ENCODE results near the gene WDR5.
"Not testable (repeated sequence)": the region's sequence is repeated elsewhere in the genome, so short reads cannot be mapped to it uniquely, and the experiment has no call there.

WDR5 gene

DNA sequence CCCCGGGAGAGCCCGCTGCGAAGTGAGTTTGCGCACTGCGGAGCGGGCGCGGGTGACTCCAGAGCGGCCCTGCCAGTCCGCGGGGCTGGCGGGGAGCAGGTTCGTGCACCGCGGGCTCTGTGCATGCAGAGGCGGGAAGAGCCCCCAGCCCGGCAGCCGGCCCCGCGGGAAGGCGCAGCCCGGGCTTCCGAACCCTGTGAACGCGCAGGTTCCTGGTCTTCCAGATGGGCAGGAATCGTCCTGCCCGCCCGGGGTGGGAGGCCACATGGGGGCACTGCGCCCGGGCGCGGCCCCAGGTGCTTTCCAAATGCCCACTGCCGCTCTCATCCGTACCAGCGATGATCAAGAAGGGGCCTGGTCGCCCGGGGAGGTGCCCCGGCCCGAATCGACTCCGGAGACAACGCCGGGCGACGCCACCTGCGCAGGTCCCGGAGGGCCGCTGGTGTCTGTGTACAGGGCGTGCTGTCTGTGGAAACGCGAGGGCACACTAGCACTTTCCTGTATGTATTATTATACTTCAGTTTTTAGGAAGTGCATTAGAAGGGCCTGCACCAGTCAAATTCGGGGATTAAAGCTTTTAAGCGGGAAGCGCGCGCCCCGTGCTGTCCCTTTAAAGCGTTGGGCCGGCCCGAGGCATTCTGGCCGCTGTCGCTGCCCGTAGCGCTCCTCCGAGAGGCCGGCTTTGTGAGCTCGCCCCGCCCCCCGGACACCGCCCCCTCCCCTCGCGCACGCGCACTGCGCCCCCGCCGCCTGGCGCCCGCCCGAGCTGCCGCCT, at the start of gene WDR5:
WDR5 (plus strand) TSS at position 740 of the 775 bp plus-strand sequence. CDS start 3,796 bp downstream, outside the sequence.
- peak; percentile 87 for DNase-seq

GRCh38 chr9:134088063-134088725, 47.7 kb upstream of the WDR5 start:
- no peak for DNase-seq

GRCh38 chr9:134089972-134090371, 45.9 kb upstream of the WDR5 start:
- DNase-seq, result no peak

GRCh38 chr9:134099123-134099761, 36.6 kb upstream of the WDR5 start:
- no peak for DNase-seq

GRCh38 chr9:134100040-134100439, 35.8 kb upstream of the WDR5 start:
- no peak for DNase-seq

DNA sequence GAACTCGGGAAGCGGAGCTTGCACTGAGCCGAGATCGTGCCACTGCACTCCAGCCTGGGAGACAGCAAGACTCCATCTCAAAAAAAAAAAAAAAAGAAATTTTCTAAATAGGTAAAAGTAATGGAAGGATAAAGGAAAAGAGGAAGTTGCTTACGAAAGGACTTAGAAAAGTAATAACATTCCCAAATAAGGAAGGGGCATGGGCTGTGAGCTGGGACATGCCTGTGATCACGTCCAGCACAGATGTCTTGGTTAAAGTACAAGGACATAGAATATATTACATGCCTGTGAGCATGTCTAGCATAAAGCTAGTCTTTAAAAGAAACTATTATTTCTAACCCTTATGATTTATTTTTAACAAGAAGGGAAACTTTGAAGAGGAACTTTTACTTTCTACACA, 34.7 kb upstream of the WDR5 start:
- not testable (repeated sequence) for DNase-seq

DNA sequence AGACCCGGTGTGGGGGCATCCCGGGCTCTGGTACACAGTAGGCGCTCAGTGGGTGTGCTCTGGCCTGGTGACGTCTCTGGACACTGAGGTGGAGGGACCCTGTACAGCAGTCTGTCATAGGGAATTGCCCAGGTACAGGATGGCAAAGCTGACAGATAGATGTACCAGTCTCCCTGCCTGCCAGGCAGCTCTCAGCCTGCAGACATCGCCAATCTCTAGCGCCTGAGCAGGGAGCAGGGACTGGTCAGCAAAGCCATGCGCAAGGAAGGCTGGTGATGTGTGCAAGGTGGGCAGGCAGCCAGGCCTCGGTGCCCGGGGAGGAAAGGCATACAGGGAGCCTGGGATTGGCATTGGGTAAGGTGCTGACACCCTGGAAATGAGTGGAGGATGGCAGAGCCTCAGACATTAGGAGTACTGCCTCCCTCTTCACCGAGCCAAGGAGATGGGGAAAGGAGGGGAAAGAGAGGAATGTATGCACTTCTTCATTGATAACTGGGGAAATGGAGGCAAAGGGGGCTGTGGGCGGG, 34.2 kb upstream of the WDR5 start:
- no peak for DNase-seq

DNA sequence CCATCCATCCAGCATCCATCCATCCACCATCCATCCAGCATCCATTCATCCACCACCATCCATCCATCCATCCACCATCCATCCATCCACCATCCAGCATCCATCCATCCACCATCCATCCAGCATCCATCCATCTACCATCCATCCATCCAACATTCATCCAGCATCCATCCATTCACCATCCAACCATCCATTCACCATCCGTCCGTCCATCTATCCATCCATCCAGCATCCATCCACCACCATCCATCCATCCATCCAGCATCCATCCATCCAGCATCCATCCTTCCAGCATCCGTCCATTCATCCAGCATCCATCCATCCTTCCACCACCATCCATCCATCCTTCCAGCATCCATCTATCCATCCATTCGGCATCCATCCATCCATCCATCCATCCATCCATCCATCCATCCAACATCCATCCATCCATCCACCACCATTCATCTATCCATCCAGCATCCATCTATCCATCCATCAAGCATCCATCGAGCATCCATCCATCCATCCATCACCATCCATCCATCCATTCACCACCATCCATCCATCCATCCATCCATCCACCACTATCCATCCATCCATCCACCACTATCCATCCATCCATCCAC, 32.4 kb upstream of the WDR5 start:
- no peak for DNase-seq

DNA sequence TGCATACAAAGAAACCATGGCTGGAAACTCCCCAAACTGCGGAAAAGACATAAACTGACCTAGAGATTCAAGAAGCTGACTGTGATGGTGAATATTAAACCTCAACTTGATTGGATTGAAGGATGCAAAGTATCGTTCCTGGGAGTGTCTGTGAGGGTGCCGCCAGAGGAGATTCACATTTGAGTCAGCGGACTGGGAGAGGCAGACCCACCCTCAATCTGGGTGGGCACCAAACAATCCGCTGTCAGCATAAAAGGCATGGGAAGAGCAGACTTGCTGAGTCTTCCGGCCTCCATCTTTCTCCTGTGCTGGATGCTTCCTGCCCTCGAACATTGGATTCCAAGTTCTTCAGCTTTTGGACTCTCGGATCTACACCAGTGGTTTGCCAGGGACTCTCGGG, 24.8 kb upstream of the WDR5 start:
- DNase-seq, result no peak

DNA sequence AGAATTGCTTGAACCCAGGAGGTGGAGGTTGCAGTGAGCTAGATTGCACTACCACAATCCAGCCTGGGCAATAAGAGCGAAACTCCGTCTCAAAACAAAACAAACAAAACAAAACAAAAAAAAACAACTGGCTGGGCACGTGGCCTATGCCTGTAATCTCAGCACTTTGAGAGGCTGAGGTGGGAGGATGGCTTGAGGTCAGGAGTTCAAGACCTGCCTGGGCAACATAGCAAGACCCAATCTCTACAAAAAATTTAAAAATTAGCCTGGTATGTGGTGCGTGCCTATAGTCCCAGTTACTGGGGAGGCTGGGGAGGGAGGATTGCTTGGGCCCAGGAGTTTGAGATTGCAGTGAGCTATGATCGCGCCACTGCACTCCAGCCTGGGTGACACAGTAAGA, 23.3 kb upstream of the WDR5 start:
- DNase-seq, result no peak

GRCh38 chr9:134118972-134119371, 16.9 kb upstream of the WDR5 start:
- DNase-seq, result not testable (repeated sequence)

DNA sequence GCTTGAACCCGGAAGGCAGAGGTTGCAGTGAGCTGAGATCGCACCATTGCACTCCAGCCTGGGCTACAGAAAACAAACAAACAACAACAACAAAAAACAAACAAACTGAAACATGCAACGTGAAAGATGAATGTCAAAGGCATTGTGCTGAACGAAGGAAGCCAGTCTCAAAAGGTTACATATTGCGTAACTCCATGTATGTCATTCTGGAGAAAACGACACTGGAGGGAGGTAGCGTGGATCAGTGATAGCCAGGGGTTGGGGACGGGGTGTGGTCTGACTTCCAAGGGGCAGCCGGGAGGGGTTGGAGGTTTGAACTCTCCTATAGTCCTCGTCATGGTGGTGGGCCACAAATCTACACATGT, 12.1 kb upstream of the WDR5 start:
- no peak for DNase-seq

DNA sequence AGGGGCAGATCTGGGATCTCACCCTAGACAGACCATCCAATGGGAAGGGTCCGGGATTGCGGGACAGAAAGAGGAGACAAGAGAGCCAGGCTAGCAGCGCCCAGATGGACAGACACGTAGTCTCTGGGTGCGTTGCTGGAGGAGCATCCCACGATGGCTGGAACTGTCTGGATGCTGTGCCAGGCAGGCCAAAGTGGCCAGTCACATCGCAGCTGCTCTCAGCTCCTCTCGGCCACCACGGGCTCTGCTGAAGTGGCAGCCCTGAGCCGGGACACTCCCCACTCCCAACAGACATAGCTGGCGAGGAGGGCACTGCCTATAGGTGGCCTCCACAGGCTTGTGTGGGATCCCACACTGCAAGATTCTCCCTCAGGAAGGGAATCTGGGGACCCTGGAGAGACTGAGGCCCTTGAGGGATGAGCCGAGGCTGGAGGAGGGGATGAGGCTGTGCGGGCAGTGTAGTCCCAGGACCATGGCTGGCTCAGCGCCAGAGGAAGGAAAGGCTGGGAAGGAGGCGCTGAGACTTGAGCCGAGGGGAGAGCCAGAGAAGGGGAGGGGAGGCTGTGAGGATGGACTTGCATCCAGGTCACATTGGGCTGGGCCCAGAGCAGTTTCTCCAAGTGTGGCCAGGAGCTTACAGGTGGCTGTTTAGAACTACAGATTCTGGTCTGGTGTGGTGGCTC, 10.3 kb upstream of the WDR5 start:
- DNase-seq, result no peak

DNA sequence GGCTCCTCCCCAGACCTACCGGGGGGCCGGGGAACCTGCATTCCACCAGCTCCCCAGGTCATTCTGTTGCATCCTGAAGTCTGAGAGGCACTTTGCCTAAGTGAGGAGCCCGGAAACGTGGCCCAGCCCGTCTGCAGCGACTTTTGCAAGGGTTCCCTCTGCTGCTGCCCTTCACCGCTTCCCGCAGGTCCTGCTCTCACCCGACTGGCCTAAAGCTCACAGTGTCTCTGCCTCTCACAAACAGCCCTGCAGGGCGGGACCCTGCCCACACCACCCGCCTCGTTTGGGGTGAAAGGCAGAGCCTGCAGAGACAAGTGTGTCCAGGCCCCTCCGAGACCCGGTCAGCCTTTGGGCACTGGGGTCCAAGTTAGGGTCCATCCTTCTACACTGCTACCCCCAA, 9.5 kb upstream of the WDR5 start:
- no peak for DNase-seq

DNA sequence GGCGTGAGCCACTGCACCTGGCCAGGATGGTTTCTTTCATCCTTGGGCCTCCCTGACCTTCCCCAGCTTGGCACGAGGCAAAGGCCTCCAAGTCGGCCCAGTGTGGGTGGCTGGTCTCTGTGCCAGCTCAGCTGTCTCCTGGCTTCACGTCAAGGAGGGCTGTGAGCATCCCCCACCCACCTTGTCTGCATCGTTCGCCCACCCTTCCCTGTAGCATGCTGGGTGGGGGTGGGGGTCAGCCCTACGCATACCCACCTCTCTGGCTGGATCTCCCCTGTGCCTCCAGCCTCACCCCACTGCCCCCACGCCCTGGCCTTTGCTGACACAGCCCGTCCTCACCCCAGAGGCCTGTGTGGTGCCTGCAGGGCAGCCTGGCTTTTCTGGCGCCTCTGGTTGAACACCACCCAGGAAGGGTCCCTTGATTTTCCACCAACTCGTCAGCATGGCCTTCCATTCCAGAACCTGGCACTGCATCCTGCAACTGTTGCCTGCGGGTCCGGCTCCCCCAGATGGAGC, 8.8 kb upstream of the WDR5 start:
- DNase-seq, result no peak

- DNase-seq, result no peak
These were observed 8.3 kb upstream of the WDR5 start for GRCh38 chr9:134127616-134128015.

DNA sequence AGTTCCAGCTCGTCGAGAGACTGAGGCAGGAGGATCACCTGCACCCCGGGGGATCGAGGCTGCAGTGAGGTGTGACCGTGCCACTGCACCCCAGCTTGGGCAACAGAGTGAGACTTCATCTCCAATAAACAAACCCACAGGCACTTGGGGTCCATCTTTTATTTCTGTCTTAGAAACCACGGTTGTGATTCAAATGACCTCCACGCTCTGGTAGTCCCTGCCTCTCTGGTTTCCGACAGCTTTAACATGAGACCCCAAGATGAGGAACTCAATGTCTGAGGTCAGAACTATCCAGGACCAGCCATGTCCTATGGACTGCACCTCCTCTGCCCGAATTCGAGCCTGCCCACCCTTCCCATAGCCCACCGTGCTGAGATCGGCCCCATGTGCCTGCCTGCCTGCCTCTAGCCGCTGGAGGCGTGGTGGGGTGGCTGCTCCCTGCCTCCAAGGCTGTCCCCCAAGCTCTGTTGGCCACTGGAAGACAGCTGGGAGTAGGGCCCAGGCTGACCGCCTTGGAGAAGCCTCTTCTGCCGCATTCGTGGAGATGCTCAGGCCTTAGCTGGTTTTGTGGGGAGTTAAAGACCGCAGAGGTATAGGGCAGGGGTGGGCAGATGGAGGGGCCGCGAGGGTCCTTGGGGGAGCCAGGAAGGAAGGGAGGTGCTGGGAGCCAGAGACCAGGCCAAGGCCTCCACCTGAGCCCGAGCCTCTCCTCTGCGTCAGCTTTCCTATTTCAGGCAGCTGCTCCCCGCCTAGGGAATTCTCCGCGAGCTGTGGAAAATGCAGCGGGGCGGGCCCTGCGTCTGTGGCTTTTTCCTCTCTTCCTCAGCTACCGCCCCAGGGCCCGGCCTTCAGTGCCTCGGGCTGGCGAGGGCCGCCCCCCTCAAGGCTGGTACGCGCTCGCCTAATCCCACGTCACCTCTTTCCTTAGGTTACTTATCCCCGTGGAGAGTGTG, 6.9 kb upstream of the WDR5 start:
- no peak for DNase-seq

GRCh38 chr9:134130503-134131375, 5.1 kb upstream of the WDR5 start:
- no peak for DNase-seq

- DNase-seq, result no peak
These were observed 4.2 kb upstream of the WDR5 start for GRCh38 chr9:134131471-134132207.
